Left lung (tissue), 10 donors: ENCODE data around the gene MBD3L2. TPM values are rescaled to one million over a fixed set of nuclear protein-coding genes. Genes with fewer than 3 reads are reported as not detected.
"Not testable (repeated sequence)": the region's sequence is repeated elsewhere in the genome, so short reads cannot be mapped to it uniquely, and the experiment has no call there.

Source experiments
- ATAC-seq: fragments of 200-7000 bp; cut with Tn5 transposase; one replicate; pipeline ENCODE4 v1.9.1; 2020; ENCODE audit warnings: moderate library complexity
- DNase-seq, 4 donors: peaks; one replicate each; pipeline ENCODE4 v3.0.0-alpha.2; 2013 to 2020
- H3K27ac ChIP-seq, 2 donors: fragments of 200-600 bp; sonication (generic) in 1 of 2; one replicate each; pipeline versions ENCODE4 v1.5.0 to v1.8.0; 2020 to 2021
- H3K27me3 ChIP-seq, 2 donors: fragments of 200-600 bp; sonication (generic) in 1 of 2; one replicate each; pipeline versions ENCODE4 v1.5.0 to v1.8.0; 2020 to 2021
- H3K36me3 ChIP-seq, 2 donors: fragments of 200-600 bp; sonication (generic) in 1 of 2; one replicate each; pipeline versions ENCODE4 v1.5.0 to v1.8.0; 2020 to 2021
- H3K4me1 ChIP-seq, 2 donors: fragments of 200-600 bp; one replicate each; pipeline ENCODE4 v1.8.0; 2021
- H3K4me3 ChIP-seq, 2 donors: fragments of 200-600 bp; sonication (generic) in 1 of 2; one replicate each; pipeline versions ENCODE4 v1.5.0 to v1.8.0; 2020 to 2021; ENCODE audit warnings: mild to moderate bottlenecking in 1 of 2
- H3K9me3 ChIP-seq, 2 donors: fragments of 200-600 bp; sonication (generic) in 1 of 2; one replicate each; pipeline versions ENCODE4 v1.5.0 to v1.8.0; 2020 to 2021
- CTCF ChIP-seq, 2 donors: fragments of 200-600 bp; sonication (generic) in 1 of 2; IDR thresholded peaks; one replicate each; pipeline versions ENCODE4 v1.5.0 to v1.8.0; 2021; ENCODE audit warnings: antibody characterized with exemption in 2 of 2
- intact Hi-C, 2 donors: fragments of 100-400 bp; cut with DNase I; formaldehyde crosslinking; loops; one replicate each; pipeline versions ENCODE4 v1.11.2 to v1.14.2; 2022
- polyA plus RNA-seq, 6 donors: library from polyadenylated mRNA; unstranded; fragments of 120-200 nt; gene quantifications; one replicate each; pipeline ENCODE4 v1.2.1, GENCODE V29; 2013; ENCODE audit not compliant: insufficient read length in 6 of 6
- total RNA-seq, 2 donors: library from RNA; stranded (reverse); fragmentation: NEBNext Ultra II Directional; extraction: Animal tissue kit (Norgen Biotek cat#: 25700); gene quantifications; one replicate each; pipeline ENCODE4 v1.2.1, GENCODE V29; 2021
- donor health status: DM: no; HTN: yes; CAD: no.
- donor health status: DM: no; HTN: no; CAD: no.

Gene MBD3L2
- total and polyA plus RNA-seq, 8 donors: not detected

DNA sequence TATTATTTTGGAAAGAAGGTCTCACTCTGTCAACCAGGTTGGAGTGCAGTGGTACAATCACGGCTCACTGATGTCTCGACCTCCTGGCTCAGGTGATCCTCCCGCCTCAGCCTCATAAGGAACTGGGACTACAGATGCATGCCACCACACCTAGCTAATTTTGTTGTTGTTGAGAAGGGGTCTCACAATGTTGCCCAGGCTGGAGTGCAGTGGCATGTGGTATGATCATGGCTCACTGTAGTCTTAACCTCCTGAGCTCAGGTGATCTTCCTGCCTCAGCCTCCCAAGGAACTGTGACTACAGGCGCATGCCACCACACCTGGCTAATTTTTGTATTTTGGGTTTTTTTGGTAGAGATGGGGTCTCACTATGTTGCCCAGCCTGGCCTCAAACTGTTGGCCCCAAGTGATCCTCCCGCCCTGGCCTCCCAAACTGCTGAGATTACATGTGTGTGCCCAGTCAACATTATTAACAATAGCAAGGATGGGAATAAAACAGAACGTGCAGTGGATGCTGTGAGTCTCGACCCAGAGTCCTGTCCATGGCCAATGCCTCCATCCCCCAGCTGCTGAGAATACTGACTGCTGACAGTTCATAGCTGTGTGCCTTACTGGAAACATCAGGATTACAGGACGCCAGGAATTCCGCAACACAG, 14.8 kb downstream of the MBD3L2 start:
- H3K27ac ChIP-seq: no peak overlapping the region
- intact Hi-C loops: no loop called here
- DNase-seq (no peak), ATAC-seq (no peak)
- no peak for TF ChIP-seq CTCF (IDR thresholded peaks at IDR 0.05)
- H3K36me3 ChIP-seq: no peaks in the 10 kb centered on the region
- no peak overlapping the region for H3K4me3 ChIP-seq
- H3K4me1 ChIP-seq: peaks cover 0 to 3% of the 10 kb centered on the region in 2 donors
- H3K9me3 ChIP-seq: no peaks in the 10 kb centered on the region
- no peaks in the 10 kb centered on the region for H3K27me3 ChIP-seq

DNA sequence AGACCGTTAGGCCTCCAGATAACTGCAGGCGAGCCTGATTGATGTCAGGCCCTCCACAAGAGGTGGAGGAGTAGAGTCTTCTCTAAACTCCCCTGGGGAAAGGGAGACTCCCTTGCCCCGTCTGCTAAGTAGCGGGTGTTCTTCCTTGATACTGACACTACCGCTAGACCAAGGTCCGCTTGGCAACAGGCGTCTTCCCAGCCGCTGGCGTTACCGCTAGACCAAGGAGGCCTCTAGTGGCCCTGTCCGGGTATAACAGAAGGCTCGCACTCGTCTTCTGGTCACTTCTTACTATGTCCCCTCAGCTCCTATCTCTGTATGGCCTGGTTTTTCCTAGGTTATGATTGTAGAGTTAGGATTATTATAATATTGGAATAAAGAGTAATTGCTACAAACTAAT, 18.0 kb downstream of the MBD3L2 start:
- intact Hi-C loops, H3K27ac ChIP-seq, H3K4me3 ChIP-seq, H3K9me3 ChIP-seq, H3K27me3 ChIP-seq, DNase-seq, ATAC-seq: not testable (repeated sequence)
- Histone ChIP-seq H3K36me3 (peaks cover 0 to 16% of the 10 kb centered on the region in 2 donors), H3K4me1 (peaks cover 6 to 17% of the 10 kb centered on the region in 2 donors)
- TF ChIP-seq CTCF (IDR thresholded peaks at IDR 0.05): peak in 1 of 2 donors; percentile 24

DNA sequence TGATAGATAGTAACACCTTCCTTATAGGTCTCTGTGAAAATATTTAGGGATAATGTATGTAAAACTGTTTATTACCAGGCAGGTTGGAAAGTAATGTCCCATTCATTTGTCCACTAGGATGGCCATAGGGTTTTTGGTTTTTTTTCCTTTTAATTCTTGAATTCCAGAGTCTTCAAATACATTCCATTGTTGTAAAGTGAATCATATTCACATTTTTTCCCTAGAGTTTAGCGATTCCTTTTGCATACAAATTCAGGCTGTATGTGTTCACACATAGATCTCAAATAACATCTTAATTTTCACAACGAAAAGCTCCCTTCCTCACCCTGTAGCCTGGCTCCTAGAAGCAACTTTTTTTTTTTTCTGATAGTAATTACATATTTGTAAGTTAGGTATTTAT, 18.6 kb downstream of the MBD3L2 start:
- Histone ChIP-seq H3K4me1 (peaks cover 6 to 17% of the 10 kb centered on the region in 2 donors), H3K4me3 (no peak overlapping the region), H3K36me3 (peaks cover 0 to 22% of the 10 kb centered on the region in 2 donors), H3K27ac (no peak overlapping the region), H3K27me3 (no peaks in the 10 kb centered on the region), H3K9me3 (no peaks in the 10 kb centered on the region)
- no peak for DNase-seq
- intact Hi-C loops: no loop called here
- TF ChIP-seq CTCF (IDR thresholded peaks at IDR 0.05): no peak
- no peak for ATAC-seq

- Histone ChIP-seq H3K27me3 (no peaks in the 10 kb centered on the region), H3K4me1 (peaks cover 6 to 17% of the 10 kb centered on the region in 2 donors), H3K27ac (peak overlapping the region in 1 of 2 donors; percentile 93), H3K9me3 (no peaks in the 10 kb centered on the region), H3K36me3 (peaks cover 0 to 31% of the 10 kb centered on the region in 2 donors), H3K4me3 (peak overlapping the region in 1 of 2 donors; percentile 99)
- TF ChIP-seq CTCF (IDR thresholded peaks at IDR 0.05): no peak
- no peak for DNase-seq
- ATAC-seq: no peak
- intact Hi-C loops: no loop called here
Measured at GRCh38 chr19:7068599-7068998, 19.5 kb downstream of the MBD3L2 start.

GRCh38 chr19:7069042-7069903, 20.2 kb downstream of the MBD3L2 start, which contains the start of gene ZNF557:
Gene ZNF557 (plus strand): TSS chr19:7069703. CDS start chr19:7075075, 5,372 bp downstream.
- Histone ChIP-seq H3K36me3 (peaks cover 0 to 38% of the 10 kb centered on the region in 2 donors), H3K4me3 (peak within 1 kb of the TSS; percentile 92 to 99), H3K27ac (peak within 1 kb of the TSS; percentile 44 to 93), H3K27me3 (no peaks in the 10 kb centered on the region), H3K9me3 (no peaks in the 10 kb centered on the region), H3K4me1 (peaks cover 6 to 17% of the 10 kb centered on the region in 2 donors)
- intact Hi-C loops: no loop called here
- DNase-seq: peak; percentile 93 to 100 (median 98)
- TF ChIP-seq CTCF (IDR thresholded peaks at IDR 0.05): no peak
- peak; percentile 100 for ATAC-seq
